Epithelial cell of proximal tubule (primary cell): ENCODE measurements around the gene STAG1. TPM values are rescaled to one million over a fixed set of nuclear protein-coding genes. Genes with fewer than 3 reads are reported as not detected.
"Not testable (repeated sequence)": the region's sequence is repeated elsewhere in the genome, so short reads cannot be mapped to it uniquely, and the experiment has no call there.

ENCODE experiments used
- DNase-seq: peaks from one replicate; pipeline ENCODE4 v3.0.0-alpha.2; 2011; ENCODE audit warnings: low read depth
- H3K4me3 ChIP-seq: 2 replicates; pipeline ENCODE4 v1.5.1; 2011; ENCODE audit warnings: low read depth, mild to moderate bottlenecking, low read length
- total RNA-seq: library from RNA; depleted of rRNA; stranded (reverse); fragments of >200 nt; gene quantifications from 2 replicates; pipeline ENCODE4 v1.2.3, GENCODE V29; 2015
- TF ChIP-seq, protein P1 (sequence below): conservative IDR thresholded peaks from 2 replicates; pipeline ENCODE4 v1.5.1; 2012; ENCODE audit warnings: low read depth, mild to moderate bottlenecking, low read length

Gene STAG1
- total RNA-seq, 1 donor from 2014 or later = 16.3 TPM

DNA sequence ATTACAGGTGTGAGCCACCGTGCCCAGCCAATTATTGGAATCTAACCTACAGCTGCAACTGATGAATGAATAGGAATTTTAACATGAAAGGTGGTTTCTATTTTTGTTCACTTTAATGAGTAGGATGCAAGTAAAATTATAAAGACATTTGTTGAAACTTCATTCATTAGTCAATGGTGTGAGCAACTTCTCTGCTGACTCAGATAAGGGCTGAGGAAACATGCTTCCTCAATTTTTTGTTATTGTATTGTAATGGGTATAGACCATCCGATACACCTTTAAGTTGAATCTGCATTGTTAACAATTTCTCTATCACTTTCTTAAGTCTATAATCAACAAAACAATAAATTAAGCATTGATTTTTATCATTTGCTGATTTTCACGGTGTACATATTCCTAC, 127.8 kb downstream of the STAG1 start:
- TF ChIP-seq, protein P1, sequence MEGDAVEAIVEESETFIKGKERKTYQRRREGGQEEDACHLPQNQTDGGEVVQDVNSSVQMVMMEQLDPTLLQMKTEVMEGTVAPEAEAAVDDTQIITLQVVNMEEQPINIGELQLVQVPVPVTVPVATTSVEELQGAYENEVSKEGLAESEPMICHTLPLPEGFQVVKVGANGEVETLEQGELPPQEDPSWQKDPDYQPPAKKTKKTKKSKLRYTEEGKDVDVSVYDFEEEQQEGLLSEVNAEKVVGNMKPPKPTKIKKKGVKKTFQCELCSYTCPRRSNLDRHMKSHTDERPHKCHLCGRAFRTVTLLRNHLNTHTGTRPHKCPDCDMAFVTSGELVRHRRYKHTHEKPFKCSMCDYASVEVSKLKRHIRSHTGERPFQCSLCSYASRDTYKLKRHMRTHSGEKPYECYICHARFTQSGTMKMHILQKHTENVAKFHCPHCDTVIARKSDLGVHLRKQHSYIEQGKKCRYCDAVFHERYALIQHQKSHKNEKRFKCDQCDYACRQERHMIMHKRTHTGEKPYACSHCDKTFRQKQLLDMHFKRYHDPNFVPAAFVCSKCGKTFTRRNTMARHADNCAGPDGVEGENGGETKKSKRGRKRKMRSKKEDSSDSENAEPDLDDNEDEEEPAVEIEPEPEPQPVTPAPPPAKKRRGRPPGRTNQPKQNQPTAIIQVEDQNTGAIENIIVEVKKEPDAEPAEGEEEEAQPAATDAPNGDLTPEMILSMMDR = no peak
- H3K4me3 ChIP-seq = no peak overlapping the region
- no peak for DNase-seq

DNA sequence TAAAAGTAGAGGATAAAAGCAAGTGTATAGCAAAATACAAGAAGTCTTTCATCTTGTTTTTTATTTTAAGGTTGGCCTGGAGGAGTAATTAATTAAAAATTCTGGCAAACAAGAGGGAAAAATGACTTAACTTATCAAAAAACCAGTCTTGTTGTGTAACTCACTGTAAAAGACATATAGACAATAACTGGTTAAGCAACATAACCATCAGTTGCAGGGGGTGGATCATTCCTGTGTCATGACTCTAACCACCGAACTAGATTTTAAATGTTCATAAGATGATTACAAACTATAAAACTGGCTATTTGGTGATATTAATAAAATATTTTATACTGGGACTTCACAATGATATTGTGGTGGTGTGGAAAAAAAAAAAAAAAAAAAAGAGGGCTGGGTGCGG, 130.6 kb downstream of the STAG1 start:
- TF ChIP-seq, protein P1 = no peak
- H3K4me3 ChIP-seq = no peak overlapping the region
- no peak for DNase-seq

DNA sequence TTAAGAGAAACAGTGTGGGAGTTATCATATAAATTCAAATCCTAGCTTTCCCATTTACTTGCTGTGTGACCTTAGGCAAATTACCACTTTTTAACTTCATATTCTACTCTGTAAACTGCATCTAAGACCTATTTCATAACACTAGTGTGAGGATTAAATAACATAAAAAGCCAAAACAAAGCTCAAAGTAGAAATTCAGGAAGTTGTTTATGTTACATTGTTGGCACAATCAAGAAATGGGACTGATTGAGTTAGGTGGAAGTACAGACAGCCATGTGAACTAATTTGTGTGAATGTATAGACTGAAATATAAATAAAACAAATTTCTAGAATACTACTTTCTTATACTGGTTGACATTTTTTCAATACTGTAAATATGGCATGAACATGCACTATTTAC, 131.7 kb downstream of the STAG1 start:
- no peak for DNase-seq
- TF ChIP-seq, protein P1 = no peak
- no peak overlapping the region for H3K4me3 ChIP-seq

DNA sequence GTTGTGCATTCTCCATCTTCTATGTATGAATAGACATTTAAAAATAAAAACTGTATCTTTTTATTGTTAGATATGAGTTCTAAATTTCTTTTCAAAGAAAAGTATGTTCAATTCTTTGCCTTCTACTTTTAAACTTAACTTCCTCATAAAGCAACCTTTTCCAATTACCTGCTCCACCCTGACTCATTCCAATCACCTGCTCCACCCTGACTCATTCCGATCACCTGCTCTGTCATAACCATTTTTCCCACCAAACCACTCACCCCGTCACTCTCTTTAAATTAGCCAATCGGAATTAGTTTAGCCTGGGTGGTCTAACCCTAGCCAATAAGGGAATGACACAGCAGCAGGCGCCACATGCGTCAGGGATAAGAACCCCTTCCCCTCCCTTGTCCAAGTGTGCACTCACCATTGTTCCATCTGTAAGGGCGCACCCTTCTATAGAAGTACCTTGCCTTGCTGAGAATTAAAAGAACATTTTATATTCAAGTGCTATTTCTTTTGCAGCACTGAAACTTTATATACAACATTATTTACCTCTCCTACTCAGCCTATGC, 134.1 kb downstream of the STAG1 start:
- H3K4me3 ChIP-seq, DNase-seq: not testable (repeated sequence)

DNA sequence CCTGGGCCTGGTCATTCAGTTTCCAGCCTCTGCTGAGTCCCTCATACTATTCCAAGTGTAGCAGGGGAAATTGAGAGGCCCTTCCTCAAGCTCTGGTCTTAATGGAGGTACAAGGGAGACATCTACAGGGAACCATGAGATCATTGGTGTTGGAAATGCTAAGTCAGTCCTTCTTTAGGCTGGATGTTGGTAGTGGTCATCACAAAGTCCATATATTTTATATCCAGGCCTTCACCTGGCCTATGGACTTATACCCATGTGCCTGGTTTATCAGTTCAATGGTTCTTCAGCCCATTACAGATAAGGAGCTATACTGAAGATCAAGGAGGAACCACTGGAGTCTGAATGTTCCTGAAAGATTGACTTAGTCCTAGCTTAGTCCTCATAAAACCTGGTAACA, 135.0 kb downstream of the STAG1 start:
- DNase-seq = no peak
- no peak overlapping the region for H3K4me3 ChIP-seq
- TF ChIP-seq, protein P1 = peak; percentile 17

DNA sequence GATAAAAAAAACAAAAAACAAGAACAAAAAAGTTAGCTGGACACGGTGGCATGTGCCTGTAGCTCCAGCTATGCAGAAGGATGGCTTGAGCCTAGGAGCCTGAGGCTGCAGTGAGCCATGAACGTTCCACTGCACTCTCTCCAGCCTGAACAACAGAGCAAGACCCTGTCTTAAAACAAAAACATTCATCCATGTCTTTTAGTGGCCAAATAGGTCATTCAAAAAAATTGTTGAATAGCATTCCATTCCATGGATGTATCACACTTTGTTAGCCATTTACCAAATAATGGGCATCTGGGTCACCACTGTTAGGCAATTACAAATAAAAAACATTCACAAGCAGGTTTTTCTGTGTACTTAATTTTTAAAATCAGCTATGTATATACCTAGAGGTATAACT, 139.7 kb downstream of the STAG1 start:
- H3K4me3 ChIP-seq = no peak overlapping the region
- DNase-seq = peak; percentile 63
- TF ChIP-seq, protein P1 = no peak

DNA sequence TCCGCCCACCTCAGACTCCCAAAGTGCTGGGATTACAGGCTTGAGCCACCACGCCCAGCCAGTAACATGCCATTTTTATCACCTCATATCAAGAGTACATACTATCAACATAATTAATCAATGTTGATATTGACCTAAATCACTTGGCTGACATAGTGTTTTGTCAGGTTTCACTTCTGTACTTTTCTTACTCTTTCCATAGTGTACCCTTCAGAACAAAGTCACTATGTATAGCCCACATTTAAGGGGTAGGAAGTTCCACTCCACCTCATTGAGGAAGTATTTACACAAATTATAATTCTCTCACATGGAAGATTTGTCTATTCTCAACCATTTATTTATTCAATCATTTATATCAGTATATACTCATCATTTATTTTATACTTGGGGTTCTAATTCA, 145.2 kb downstream of the STAG1 start:
- TF ChIP-seq, protein P1 = no peak
- H3K4me3 ChIP-seq = no peak overlapping the region
- no peak for DNase-seq

DNA sequence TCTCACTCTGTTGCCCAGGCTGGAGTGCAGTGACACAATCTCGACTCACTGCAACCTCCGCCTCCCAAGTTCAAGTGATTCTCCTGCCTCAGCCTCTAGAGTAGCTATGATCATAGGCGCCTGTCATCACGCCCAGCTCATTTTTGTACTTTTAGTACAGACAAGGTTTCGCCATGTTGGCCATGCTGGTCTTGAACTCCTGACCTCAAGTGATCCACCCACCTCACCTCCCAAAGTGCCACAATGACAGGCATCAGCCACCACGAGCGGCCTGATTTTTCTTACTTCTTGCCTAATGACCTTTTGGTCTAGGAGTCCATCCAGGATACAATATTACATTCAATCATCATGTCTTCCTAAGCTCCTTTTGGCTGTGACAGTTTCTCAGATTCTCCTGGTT, 146.0 kb downstream of the STAG1 start:
- H3K4me3 ChIP-seq, DNase-seq: not testable (repeated sequence)
